T-helper 22 cell (primary cell): ENCODE data around the gene MRPL53.

Experiments used
- DNase-seq: peaks from one replicate; pipeline ENCODE4 v3.0.0-alpha.2; 2020; ENCODE audit warnings: low read depth

Gene MRPL53

GRCh38 chr2:74472086-74472944 lies at the start of gene MRPL53:
Gene MRPL53, minus strand, starts transcription at chr2:74472680. Its CDS starts 20 bp downstream, at chr2:74472660.
- peak; percentile 93 for DNase-seq

- DNase-seq: no peak
These were observed 44.2 kb upstream of the MRPL53 start for GRCh38 chr2:74516650-74517049.

GRCh38 chr2:74515981-74516633 lies 43.6 kb upstream of the MRPL53 start:
- peak; percentile 57 for DNase-seq

GRCh38 chr2:74515271-74515980 lies 42.9 kb upstream of the MRPL53 start:
- no peak for DNase-seq

GRCh38 chr2:74514368-74515270 lies 42.1 kb upstream of the MRPL53 start, which contains the start of gene TLX2:
Gene TLX2, plus strand, starts transcription at chr2:74514450. Its CDS starts 357 bp downstream, at chr2:74514807.
- no peak for DNase-seq

- no peak for DNase-seq
These were observed 41.3 kb upstream of the MRPL53 start for GRCh38 chr2:74513605-74514367.

GRCh38 chr2:74512744-74513604 lies 40.5 kb upstream of the MRPL53 start:
- no peak for DNase-seq

- no peak for DNase-seq
These were observed 38.9 kb upstream of the MRPL53 start for GRCh38 chr2:74511104-74511989.

- DNase-seq: no peak
These were observed 37.8 kb upstream of the MRPL53 start for GRCh38 chr2:74510272-74510671.

GRCh38 chr2:74507926-74508520 lies 35.5 kb upstream of the MRPL53 start:
- no peak for DNase-seq

- peak; percentile 95 for DNase-seq
These were observed 34.9 kb upstream of the MRPL53 start, which contains the start of gene PCGF1 for GRCh38 chr2:74507145-74507925. Gene PCGF1, minus strand, starts transcription at chr2:74507695. Its CDS starts 27 bp downstream, at chr2:74507668.

GRCh38 chr2:74505448-74506246 lies 33.2 kb upstream of the MRPL53 start:
- no peak for DNase-seq

- no peak for DNase-seq
These were observed 32.1 kb upstream of the MRPL53 start for GRCh38 chr2:74504591-74504990.

- DNase-seq: no peak
These were observed 31.3 kb upstream of the MRPL53 start for GRCh38 chr2:74503506-74504475.
